NCI-H2171 (cell line): ENCODE results near the gene ARL9.
A peak's percentile ranks its signal among the peaks of the same experiment; 100 is the strongest.

ENCODE experiments used
- DNase-seq: peaks from one replicate; lab custom pipeline; 2025; lab: John Stamatoyannopoulos, UW

The ARL9 gene

DNA sequence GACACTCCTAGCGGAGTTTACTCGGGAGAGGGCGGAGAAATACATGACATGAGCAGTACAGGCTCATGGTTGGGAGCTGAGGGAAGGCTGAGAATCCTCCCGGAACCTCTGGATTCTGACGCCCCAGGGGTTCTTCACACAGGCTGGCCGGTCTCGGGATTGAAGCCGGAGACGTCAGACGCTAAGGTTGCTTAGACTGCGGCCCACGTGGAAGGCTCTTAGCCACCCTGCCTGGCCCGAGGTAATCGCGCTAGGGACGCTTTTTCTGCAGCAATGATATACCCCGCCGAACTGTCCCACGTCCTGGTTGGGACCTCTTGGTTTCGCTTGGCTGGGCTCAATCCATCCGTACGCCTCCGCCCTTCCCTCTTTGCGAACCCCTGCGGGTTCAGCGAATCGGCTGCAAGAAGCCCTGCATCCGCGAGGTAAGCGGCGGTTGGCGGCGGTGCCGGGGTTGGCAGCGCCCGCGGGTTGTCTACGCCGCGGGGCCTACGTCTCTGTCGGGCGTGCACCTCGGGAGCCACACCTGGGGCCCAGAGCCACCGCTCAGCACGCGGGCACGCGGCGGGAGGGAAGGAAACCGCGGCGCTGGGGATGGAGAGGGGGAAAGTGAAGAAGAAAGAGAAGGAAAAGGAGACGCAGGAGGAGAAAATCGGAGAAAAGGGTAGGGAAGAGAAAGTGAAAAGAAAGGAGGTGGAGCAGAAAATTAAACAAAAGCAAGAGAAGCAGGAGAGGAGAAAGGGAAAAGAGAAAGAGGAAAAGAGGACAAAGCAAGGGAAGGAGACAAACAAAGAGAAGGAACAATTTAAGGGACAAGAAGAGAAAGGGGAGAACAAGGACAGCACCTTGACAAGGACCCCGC lies at the start of gene ARL9:
ARL9 (plus strand) TSS at position 523 of the 862 bp plus-strand sequence; CDS start at position 595, 72 bp downstream.
- DNase-seq, result peak; percentile 19

- no peak for DNase-seq
These were observed 45.5 kb upstream of the ARL9 start for GRCh38 chr4:56460085-56460484.

DNA sequence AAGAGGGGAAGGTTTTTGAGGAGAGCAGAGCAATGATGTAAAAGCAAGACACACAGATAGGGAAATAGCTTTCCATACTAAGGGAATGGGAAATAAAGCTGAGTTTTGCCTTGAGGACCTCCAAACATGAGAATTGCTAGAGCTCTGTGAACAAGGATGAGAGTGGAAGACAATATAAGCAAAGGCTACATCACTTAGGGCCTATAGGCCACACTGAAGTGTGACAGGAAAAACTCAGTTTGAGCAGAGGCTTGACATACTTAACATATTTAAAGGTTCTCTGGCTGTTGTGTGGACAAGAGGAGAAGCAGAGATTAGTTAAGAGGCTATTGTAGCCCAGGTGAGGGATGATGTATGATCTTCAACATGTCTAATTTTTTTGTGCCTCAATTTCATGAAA lies 43.4 kb upstream of the ARL9 start:
- no peak for DNase-seq

GRCh38 chr4:56463711-56464110 lies 41.9 kb upstream of the ARL9 start:
- DNase-seq, result no peak

GRCh38 chr4:56464581-56464980 lies 41.0 kb upstream of the ARL9 start:
- DNase-seq, result no peak

DNA sequence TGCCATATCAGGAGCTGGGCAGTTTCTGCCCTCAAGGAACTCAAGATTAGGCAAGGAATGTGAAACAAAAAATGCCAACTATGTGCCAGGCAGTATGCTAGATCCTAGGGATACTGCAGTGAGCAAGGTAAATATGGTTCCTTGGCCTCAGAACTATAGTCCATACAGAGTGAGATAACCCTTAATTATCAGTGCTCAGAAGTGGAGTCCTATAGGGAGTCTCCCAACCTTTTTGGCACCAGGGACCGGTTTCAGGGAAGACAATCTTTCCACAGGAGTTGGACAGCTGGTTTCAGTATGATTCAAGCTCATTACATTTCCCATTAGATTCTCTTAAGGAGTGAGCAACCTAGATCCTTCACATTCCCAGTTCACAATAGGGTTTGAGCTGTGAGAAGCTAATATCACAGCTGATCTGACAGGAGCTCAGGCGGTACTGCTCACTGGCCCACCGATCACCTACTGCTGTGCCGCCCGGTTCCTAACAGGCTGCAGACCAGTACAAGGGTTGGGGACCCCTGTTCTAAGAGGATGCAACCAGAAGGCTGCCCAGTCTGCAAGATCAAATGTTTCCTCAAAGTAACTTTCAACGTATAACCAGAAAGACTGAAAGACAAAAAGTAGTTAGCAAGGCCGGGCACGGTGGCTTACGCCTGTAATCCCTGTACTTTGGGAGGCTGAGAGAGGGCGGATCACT lies 39.8 kb upstream of the ARL9 start:
- no peak for DNase-seq

GRCh38 chr4:56466296-56466761 lies 39.3 kb upstream of the ARL9 start:
- DNase-seq, result peak; percentile 0

DNA sequence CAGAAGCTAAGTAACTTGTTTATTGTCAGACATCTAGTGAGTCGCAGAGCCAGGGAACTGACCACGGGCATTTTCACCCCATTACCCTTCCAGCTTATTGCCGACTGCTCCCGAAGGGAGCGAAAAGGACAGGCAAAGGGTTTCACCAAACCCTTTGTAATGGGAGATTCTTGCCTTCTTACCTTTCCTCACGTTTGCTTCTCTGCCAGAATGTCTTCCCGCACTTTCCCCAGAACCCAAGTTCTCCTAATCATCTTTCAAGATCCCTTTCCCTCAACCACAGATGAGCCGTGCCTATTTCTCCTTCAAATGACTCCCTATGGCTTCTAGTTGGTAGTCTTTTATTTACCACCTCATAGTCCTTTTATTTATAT lies 38.7 kb upstream of the ARL9 start:
- no peak for DNase-seq

GRCh38 chr4:56467284-56468096 lies 38.1 kb upstream of the ARL9 start, which contains the start of gene SRP72:
Gene SRP72 (plus strand): TSS chr4:56467617. CDS start chr4:56467636, 19 bp downstream.
- peak; percentile 52 for DNase-seq

DNA sequence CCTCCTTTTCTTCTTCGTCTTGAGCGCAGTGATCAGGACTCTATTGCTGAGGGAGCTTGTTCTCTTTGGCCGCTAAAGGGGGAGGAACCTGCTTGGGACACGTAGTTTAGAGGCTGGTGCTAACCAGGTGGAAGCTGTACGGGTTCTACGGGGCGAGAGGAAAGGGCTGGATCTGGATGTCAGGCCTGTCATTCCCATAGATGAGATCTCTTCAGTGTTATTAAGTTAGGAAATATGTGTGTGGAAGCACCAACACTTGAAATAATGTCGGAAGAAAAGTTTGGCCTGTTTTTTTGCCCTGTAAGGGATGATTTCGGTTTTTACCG lies 37.5 kb upstream of the ARL9 start:
- no peak for DNase-seq

DNA sequence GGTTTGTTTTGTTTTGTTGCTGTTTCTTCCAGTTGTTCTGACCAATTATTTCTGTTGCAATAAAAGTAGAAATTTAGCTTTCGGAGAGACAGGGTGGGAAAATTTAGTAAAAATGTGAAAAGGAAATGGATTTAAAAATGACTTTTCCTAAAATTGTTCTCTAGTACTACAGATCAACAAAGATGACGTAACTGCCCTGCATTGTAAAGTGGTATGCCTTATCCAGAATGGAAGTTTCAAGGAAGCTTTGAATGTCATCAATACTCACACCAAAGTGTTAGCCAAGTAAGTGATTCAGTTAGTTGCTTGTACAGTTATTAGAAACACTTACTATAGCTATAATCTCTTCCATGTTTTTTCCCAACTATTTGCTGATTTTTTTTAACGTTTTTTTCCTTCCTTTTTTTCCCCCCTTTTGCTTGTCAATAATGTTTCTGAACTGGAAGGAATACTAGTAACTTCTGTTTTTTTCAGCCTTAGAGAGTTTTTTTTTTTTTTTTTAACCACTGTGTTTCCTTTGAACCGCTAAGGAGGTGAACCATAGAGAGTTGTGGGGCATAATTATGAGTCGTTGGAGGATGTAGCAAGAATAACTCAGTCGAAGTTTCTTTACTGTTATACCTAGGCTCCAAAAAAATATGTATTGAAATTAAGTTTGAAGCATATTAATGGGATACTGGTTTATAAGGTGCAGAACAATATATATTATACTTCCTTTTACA lies 35.9 kb upstream of the ARL9 start:
- no peak for DNase-seq

DNA sequence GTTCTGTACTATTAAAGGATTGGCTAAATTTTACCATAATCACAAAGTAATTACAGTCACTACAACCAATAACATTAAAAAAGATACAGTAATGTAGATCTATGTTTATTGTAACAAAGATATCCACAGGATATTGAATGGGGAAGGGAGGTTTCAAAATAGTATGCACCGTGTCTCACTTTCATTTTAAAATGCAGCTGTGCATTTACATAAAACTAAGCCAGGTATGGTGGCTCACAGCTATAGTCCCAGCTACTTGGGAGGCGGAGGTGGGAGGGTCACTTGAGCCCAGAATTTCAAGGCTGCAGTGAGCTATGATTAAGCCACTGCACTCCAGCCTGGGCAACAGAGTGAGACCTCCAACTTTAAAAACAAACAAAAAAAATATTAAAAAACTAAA lies 29.7 kb upstream of the ARL9 start:
- no peak for DNase-seq

GRCh38 chr4:56477192-56477702 lies 28.3 kb upstream of the ARL9 start:
- no peak for DNase-seq

DNA sequence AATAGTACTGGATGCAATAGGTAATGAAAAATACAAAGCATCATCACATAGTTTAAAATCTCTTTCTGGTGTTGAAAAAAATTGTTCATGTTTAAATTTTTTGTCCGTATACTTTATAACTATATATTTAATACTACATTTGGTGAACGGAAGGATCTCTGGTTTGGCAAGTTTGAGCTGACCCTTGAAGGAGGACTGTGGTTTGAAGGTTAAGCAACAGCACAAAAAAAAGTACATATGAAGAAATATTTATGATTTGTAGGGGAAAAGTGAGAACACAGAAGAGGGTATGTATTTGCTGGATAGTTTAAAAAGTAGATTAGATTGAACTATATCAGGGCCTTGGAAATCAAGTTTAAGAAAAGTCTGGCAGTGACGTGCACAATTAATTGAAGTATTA lies 24.9 kb upstream of the ARL9 start:
- DNase-seq, result no peak

DNA sequence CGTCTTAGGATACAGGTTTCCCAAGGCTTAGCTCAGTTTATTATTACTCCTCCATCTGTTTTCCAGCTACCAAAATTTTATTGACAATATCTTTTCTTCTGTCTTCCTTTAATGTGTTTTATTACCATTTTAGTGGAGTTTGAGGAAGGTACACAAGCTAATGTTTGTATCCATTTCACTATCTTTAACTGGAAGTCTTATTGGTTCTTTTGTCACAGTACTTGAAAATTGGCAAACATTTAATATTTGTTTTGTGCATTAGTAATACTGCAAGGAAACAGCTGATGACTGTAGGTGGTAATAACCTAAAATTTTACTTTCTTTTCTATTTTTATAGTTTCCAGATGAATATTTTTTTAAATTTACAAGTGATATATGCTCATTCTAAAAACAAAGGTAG lies 9.3 kb upstream of the ARL9 start:
- no peak for DNase-seq

GRCh38 chr4:56511098-56511497 lies 5.5 kb downstream of the ARL9 start:
- DNase-seq, result no peak

GRCh38 chr4:56512166-56512565 lies 6.6 kb downstream of the ARL9 start:
- DNase-seq, result no peak

DNA sequence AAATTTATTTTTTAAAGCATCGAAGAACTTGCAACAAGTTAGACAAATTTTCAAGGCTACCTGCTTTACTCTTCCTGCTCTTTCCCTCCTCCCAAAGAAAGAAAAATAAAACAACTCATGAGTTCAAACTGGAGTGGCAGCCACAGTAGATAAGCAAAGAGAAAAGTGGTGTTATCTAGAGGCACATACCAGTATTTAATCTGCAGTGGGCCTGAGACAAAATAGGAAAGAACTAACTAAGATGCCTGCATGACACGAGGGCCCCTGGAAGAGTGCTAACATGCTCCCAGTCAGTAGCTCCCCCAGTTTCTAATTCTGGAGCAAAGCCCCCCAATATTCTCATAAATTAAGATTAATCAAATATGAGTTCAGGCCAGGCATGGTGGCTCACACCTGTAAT lies 7.9 kb downstream of the ARL9 start:
- DNase-seq, result no peak

DNA sequence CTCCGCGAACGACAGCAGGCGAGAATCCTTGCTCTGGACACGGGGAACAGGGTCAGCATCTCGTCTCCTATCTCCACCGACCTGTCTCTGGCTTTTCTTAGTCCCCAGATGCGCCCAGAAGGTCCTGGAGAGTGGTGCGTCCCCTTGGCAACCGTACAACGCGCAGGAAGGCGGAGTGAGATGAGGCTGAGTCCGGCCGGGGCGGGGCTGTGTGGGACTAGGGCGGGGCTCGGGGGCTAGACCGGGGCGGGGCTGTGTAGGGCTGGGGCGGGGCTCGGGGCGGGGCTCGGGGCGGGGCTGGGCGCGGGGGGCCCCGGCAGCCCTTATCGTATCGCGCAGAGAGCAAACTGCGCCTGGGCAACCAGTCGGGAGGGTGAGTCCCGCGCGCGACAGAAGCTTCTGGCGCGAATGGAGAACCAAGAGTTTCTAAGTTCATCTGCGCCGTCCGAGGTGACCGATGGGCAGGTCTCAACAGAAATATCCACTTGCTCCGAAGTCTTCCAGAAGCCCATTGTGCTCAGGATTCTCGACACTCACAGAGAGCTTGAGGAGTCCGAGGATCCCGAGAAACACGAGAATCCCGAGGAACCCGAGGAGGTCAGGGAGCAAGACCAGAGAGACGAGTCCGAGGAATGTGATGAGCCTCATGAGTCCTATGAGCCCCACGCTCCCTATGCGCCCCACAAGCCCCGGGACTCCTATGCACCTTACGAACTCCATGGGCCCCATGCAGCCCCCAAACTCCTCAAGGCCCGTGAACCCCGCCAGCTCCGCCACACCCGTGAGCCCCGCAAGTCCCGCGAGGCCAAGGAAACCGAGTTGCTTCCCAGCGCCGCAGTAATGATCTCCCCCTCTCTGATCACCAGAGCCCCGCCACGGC lies 24.9 kb downstream of the ARL9 start:
- peak; percentile 56 for DNase-seq

GRCh38 chr4:56531149-56531770 lies 25.7 kb downstream of the ARL9 start:
- DNase-seq, result no peak
